Upper lobe of left lung (tissue), 6 donors: ENCODE data around the gene GATA1. TPM values are rescaled to one million over a fixed set of nuclear protein-coding genes. Genes with fewer than 3 reads are reported as not detected.

Experiments
- ATAC-seq, 2 donors: fragments of 200-7000 bp; cut with Tn5 transposase; one replicate each; pipeline ENCODE4 v1.9.1; 2022; ENCODE audit warnings: mild to moderate bottlenecking in 2 of 2, moderate library complexity in 2 of 2; ENCODE audit not compliant: low FRiP score in 2 of 2
- DNase-seq, 2 donors: peaks; one replicate each; pipeline ENCODE4 v3.0.0-alpha.2; 2019 to 2020
- H3K27ac ChIP-seq, 4 donors: fragments of 200-600 bp; sonication (generic); one replicate each; pipeline ENCODE4 v1.5.1; 2016 to 2019
- H3K27me3 ChIP-seq, 4 donors: fragments of 200-600 bp; sonication (generic); one replicate each; pipeline ENCODE4 v1.5.1; 2017 to 2019
- H3K36me3 ChIP-seq, 4 donors: fragments of 200-600 bp; sonication (generic); one replicate each; pipeline ENCODE4 v1.5.1; 2016 to 2019
- H3K4me1 ChIP-seq, 4 donors: fragments of 200-600 bp; sonication (generic); one replicate each; pipeline ENCODE4 v1.5.1; 2018 to 2019
- H3K4me3 ChIP-seq, 4 donors: fragments of 200-600 bp; sonication (generic); one replicate each; pipeline ENCODE4 v1.5.1; 2017 to 2019; ENCODE audit warnings: mild to moderate bottlenecking in 2 of 4, moderate library complexity in 1 of 4
- H3K9me3 ChIP-seq, 4 donors: fragments of 200-600 bp; sonication (generic); one replicate each; pipeline ENCODE4 v1.5.1; 2018 to 2019
- CTCF ChIP-seq, 6 experiments: fragments of 450-650 bp in 4 of 6; fragments of 200-600 bp in 2 of 6; sonication (generic) in 2 of 6; IDR thresholded peaks; one replicate each; pipeline ENCODE4 v1.5.1; 2016 to 2019; ENCODE audit warnings: antibody characterized with exemption in 6 of 6
- EP300 ChIP-seq, 4 donors: sonication (generic); formaldehyde crosslinking; IDR thresholded peaks; one replicate each; pipeline ENCODE4 v1.5.1; 2017; ENCODE audit warnings: antibody characterized with exemption in 4 of 4, control low read depth in 2 of 4
- POLR2A ChIP-seq, 4 donors: fragments of 450-650 bp; IDR thresholded peaks; one replicate each; pipeline ENCODE4 v1.5.1; 2016 to 2017; ENCODE audit warnings: antibody characterized with exemption in 4 of 4, mild to moderate bottlenecking in 2 of 4
- POLR2AphosphoS5 ChIP-seq, 2 donors: sonication (generic); formaldehyde crosslinking; IDR thresholded peaks; one replicate each; pipeline ENCODE4 v1.5.1; 2017; ENCODE audit warnings: antibody characterized with exemption in 2 of 2
- WGBS, 2 donors: methylation state at CpG; one replicate each; pipeline ENCODE4 v1.1.5; 2017 to 2018; 5-methylcytosine and 5-hydroxymethylcytosine counted together
- total RNA-seq, 6 donors: library from RNA; depleted of rRNA in 4 of 6; stranded (reverse); fragments of >200 nt in 4 of 6; gene quantifications; one replicate each; pipeline versions ENCODE4 v1.1.0 to v1.2.1, GENCODE V29; 2016 to 2021
- donor health status: DM: no; HTN: no; CAD: no; lungs with moderate emphysema.
- donor health status: DM: no; HTN: yes; CAD: no; lungs with severe emphysema.

GATA1 gene
- total RNA-seq, 6 donors from 2014 or later: 0.49 to 3.1 (median 1.6) TPM; not detected in 1

GRCh38 chrX:48794911-48795515, 8.6 kb downstream of the GATA1 start:
- Histone ChIP-seq H3K27me3 (no peaks in the 10 kb centered on the region), H3K9me3 (no peaks in the 10 kb centered on the region), H3K4me1 (no peaks in the 10 kb centered on the region), H3K27ac (peak overlapping the region in 1 of 4 donors; percentile 32), H3K4me3 (no peak overlapping the region), H3K36me3 (no peaks in the 10 kb centered on the region)
- ATAC-seq (peak; percentile 40 to 75), DNase-seq (peak; percentile 54 to 77)
- TF ChIP-seq POLR2A (IDR thresholded peaks at IDR 0.05): no peak
- no peak for TF ChIP-seq EP300 (IDR thresholded peaks at IDR 0.05)
- no peak for TF ChIP-seq POLR2AphosphoS5 (IDR thresholded peaks at IDR 0.05)
- no peak for TF ChIP-seq CTCF (IDR thresholded peaks at IDR 0.05)
- 38 to 59% methylated on average over 4 to 8 of the region's 8 CpGs for WGBS, 2 donors

GRCh38 chrX:48798318-48798717, 11.9 kb downstream of the GATA1 start:
- Histone ChIP-seq H3K27ac (no peak overlapping the region), H3K4me3 (no peak overlapping the region), H3K27me3 (no peaks in the 10 kb centered on the region), H3K4me1 (peaks cover 0 to 12% (median 2%) of the 10 kb centered on the region in 4 donors), H3K36me3 (no peaks in the 10 kb centered on the region), H3K9me3 (peaks cover 0 to 10% (median 0%) of the 10 kb centered on the region in 4 donors)
- no peak for DNase-seq
- no peak for ATAC-seq
- TF ChIP-seq POLR2AphosphoS5 (IDR thresholded peaks at IDR 0.05) (no peak), EP300 (IDR thresholded peaks at IDR 0.05) (no peak), POLR2A (IDR thresholded peaks at IDR 0.05) (no peak), CTCF (IDR thresholded peaks at IDR 0.05) (no peak)
- 66 to 92% methylated on average over 2 of the region's 2 CpGs for WGBS, 2 donors

GRCh38 chrX:48800574-48801279, 14.3 kb downstream of the GATA1 start:
- peaks cover 0 to 6% (median 0%) of the 10 kb centered on the region in 4 donors for H3K36me3 ChIP-seq
- H3K4me3 ChIP-seq: peak overlapping the region; percentile 12 to 67 (median 52)
- no peak for DNase-seq
- peak in 1 of 4 donors; percentile 36 for TF ChIP-seq POLR2A (IDR thresholded peaks at IDR 0.05)
- no peak for TF ChIP-seq POLR2AphosphoS5 (IDR thresholded peaks at IDR 0.05)
- H3K9me3 ChIP-seq: peaks cover 0 to 10% (median 0%) of the 10 kb centered on the region in 4 donors
- H3K27me3 ChIP-seq: no peaks in the 10 kb centered on the region
- peak overlapping the region; percentile 85 to 92 (median 90) for H3K27ac ChIP-seq
- 28 to 50% methylated on average over 8 to 17 of the region's 17 CpGs for whole genome bisulfite sequencing, 2 donors
- ATAC-seq: no peak
- peaks cover 0 to 12% (median 2%) of the 10 kb centered on the region in 4 donors for H3K4me1 ChIP-seq

GRCh38 chrX:48801280-48802088, 15.1 kb downstream of the GATA1 start, which contains the start of gene HDAC6:
HDAC6 (plus strand) TSS chrX:48802067; CDS start chrX:48802693, 626 bp downstream.
- 0 to 49% methylated on average over 1 to 88 of the region's 89 CpGs for WGBS, 2 donors
- peaks cover 0 to 10% (median 0%) of the 10 kb centered on the region in 4 donors for H3K9me3 ChIP-seq
- ATAC-seq: peak; percentile 95 to 96
- no peaks in the 10 kb centered on the region for H3K27me3 ChIP-seq
- peak in 2 of 4 donors; percentile 27 to 55 for TF ChIP-seq POLR2A (IDR thresholded peaks at IDR 0.05)
- peak in 2 of 6 experiments; percentile 11 to 17 for TF ChIP-seq CTCF (IDR thresholded peaks at IDR 0.05)
- TF ChIP-seq EP300 (IDR thresholded peaks at IDR 0.05): peak in 1 of 4 donors; percentile 28
- TF ChIP-seq POLR2AphosphoS5 (IDR thresholded peaks at IDR 0.05): peak; percentile 63 to 67
- H3K27ac ChIP-seq: peak within 1 kb of the TSS; percentile 85 to 98 (median 94)
- peak; percentile 97 to 99 for DNase-seq
- H3K4me1 ChIP-seq: peaks cover 0 to 12% (median 2%) of the 10 kb centered on the region in 4 donors
- H3K4me3 ChIP-seq: peak within 1 kb of the TSS; percentile 48 to 67 (median 56)
- peaks cover 0 to 9% (median 0%) of the 10 kb centered on the region in 4 donors for H3K36me3 ChIP-seq
